ENCODE data around the gene ABCA2.

Gene ABCA2

DNA sequence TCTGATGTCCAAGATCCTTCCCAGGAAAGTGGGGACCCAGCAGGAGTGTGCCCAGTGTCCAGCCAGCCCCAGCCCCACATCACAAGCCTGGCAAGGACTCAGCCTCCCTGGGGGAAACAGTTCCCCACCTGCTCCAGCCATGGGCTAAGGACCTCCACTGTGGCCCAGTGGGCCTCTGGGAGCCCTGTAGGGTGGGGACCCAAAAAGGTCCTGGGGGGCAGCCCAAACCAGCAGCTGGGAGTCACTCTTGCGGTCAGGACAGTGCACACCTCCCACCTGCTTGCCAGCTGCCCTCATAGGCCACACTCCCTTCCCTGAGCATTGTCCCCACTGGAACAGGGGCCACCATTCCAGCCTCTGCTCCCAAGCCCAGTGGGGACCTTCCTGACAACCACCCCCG is 1.7 kb downstream of the ABCA2 start:
- no peak overlapping the region for H3K27ac ChIP-seq (replicated peaks; ENCODE audit: low read length)
- peak overlapping the region; percentile 0 for H2BK5ac ChIP-seq (ENCODE audit: low read length)
- H3K4me3 ChIP-seq (ENCODE audit: low read length in 2 of 2), result peak overlapping the region in 1 of 2 donors; percentile 67
- no peak overlapping the region for H2AFZ ChIP-seq (ENCODE audit: low read length)
- H3K4me1 ChIP-seq (ENCODE audit: control insufficient read depth in 2 of 2, insufficient read depth in 1 of 2, low read depth in 1 of 2, low read length in 2 of 2), result peaks cover 29 to 42% of the 10 kb centered on the region in 2 donors
- H3K9ac ChIP-seq (ENCODE audit: low read depth, low read length, poor library complexity), result peak overlapping the region; percentile 44
- peaks cover 0 to 10% (median 0%) of the 10 kb centered on the region in 3 experiments for H3K27me3 ChIP-seq (ENCODE audit: control insufficient read depth in 3 of 3, insufficient read depth in 3 of 3, low read depth in 1 of 3, low read length in 3 of 3)
- H2BK120ac ChIP-seq (ENCODE audit: low read depth, low read length), result no peak overlapping the region
- H2AK5ac ChIP-seq (ENCODE audit: low read depth, low read length), result peak overlapping the region; percentile 6
- no peak overlapping the region for H3K14ac ChIP-seq (ENCODE audit: low read length)
- peak overlapping the region; percentile 60 for H3K23ac ChIP-seq (ENCODE audit: low read depth, low read length, poor library complexity)
- H4K8ac ChIP-seq (ENCODE audit: low read depth, low read length), result no peak overlapping the region
- no peak overlapping the region for H3K18ac ChIP-seq (ENCODE audit: low read length)
- no CpG with 5 or more reads among the region's 2 CpGs for WGBS, 2 donors (ENCODE audit: extremely low coverage in 2 of 2, insufficient read length in 2 of 2, insufficient replicate concordance in 1 of 2)
- peaks cover 0 to 5% of the 10 kb centered on the region in 2 donors for H3K36me3 ChIP-seq (replicated peaks in 1 of 2; ENCODE audit: control insufficient read depth in 2 of 2, insufficient read depth in 2 of 2, low read length in 2 of 2)
- peak overlapping the region; percentile 0 for H2BK15ac ChIP-seq (ENCODE audit: low read length)
- no peak for DNase-seq (ENCODE audit: low spot score)
- no peak overlapping the region for H2BK12ac ChIP-seq (ENCODE audit: low read length)
- H4K91ac ChIP-seq (ENCODE audit: low read depth, low read length, poor library complexity), result no peak overlapping the region
- peak overlapping the region; percentile 76 for H3K4ac ChIP-seq (ENCODE audit: low read length)
- H3K4me2 ChIP-seq (ENCODE audit: insufficient read depth, low read length, poor library complexity, severe bottlenecking), result no peak overlapping the region
- peaks cover 19% of the 10 kb centered on the region for H3K79me1 ChIP-seq (ENCODE audit: low read depth, low read length)
- no peaks in the 10 kb centered on the region for H3K9me3 ChIP-seq (replicated peaks in 1 of 2; ENCODE audit: control insufficient read depth in 2 of 2, insufficient read depth in 1 of 2, low read depth in 1 of 2, low read length in 2 of 2)

- peak overlapping the region; percentile 60 for H3K23ac ChIP-seq (ENCODE audit: low read depth, low read length, poor library complexity)
- H3K4ac ChIP-seq (ENCODE audit: low read length), result peak overlapping the region; percentile 53
- H3K18ac ChIP-seq (ENCODE audit: low read length), result peak overlapping the region; percentile 74
- H3K9me3 ChIP-seq (replicated peaks in 1 of 2; ENCODE audit: control insufficient read depth in 2 of 2, insufficient read depth in 1 of 2, low read depth in 1 of 2, low read length in 2 of 2), result no peaks in the 10 kb centered on the region
- peak overlapping the region; percentile 71 for H2BK5ac ChIP-seq (ENCODE audit: low read length)
- H2BK12ac ChIP-seq (ENCODE audit: low read length), result no peak overlapping the region
- no peak overlapping the region for H4K8ac ChIP-seq (ENCODE audit: low read depth, low read length)
- H2AFZ ChIP-seq (ENCODE audit: low read length), result no peak overlapping the region
- H3K36me3 ChIP-seq (replicated peaks in 1 of 2; ENCODE audit: control insufficient read depth in 2 of 2, insufficient read depth in 2 of 2, low read length in 2 of 2), result peaks cover 0 to 5% of the 10 kb centered on the region in 2 donors
- peak overlapping the region; percentile 72 for H2BK120ac ChIP-seq (ENCODE audit: low read depth, low read length)
- peak overlapping the region; percentile 0 for H2BK15ac ChIP-seq (ENCODE audit: low read length)
- H3K79me1 ChIP-seq (ENCODE audit: low read depth, low read length), result peaks cover 19% of the 10 kb centered on the region
- no peak overlapping the region for H3K4me3 ChIP-seq (ENCODE audit: low read length in 2 of 2)
- peaks cover 0 to 10% (median 0%) of the 10 kb centered on the region in 3 experiments for H3K27me3 ChIP-seq (ENCODE audit: control insufficient read depth in 3 of 3, insufficient read depth in 3 of 3, low read depth in 1 of 3, low read length in 3 of 3)
- no peak overlapping the region for H4K91ac ChIP-seq (ENCODE audit: low read depth, low read length, poor library complexity)
- no peak for DNase-seq (ENCODE audit: low spot score)
- H3K27ac ChIP-seq (replicated peaks; ENCODE audit: low read length), result no peak overlapping the region
- WGBS, 2 donors (ENCODE audit: extremely low coverage in 2 of 2, insufficient read length in 2 of 2, insufficient replicate concordance in 1 of 2), result no CpG with 5 or more reads among the region's 21 CpGs
- H3K4me2 ChIP-seq (ENCODE audit: insufficient read depth, low read length, poor library complexity, severe bottlenecking), result no peak overlapping the region
- peak overlapping the region; percentile 56 for H3K14ac ChIP-seq (ENCODE audit: low read length)
- peak overlapping the region; percentile 6 for H2AK5ac ChIP-seq (ENCODE audit: low read depth, low read length)
- peak overlapping the region; percentile 77 for H3K9ac ChIP-seq (ENCODE audit: low read depth, low read length, poor library complexity)
- peaks cover 29 to 42% of the 10 kb centered on the region in 2 donors for H3K4me1 ChIP-seq (ENCODE audit: control insufficient read depth in 2 of 2, insufficient read depth in 1 of 2, low read depth in 1 of 2, low read length in 2 of 2)
Measured at GRCh38 chr9:137025517-137025966, 2.5 kb downstream of the ABCA2 start.

GRCh38 chr9:137023583-137023991 is 4.5 kb downstream of the ABCA2 start:
- Histone ChIP-seq H3K4me3 (ENCODE audit: low read length in 2 of 2) (no peak overlapping the region), H4K8ac (ENCODE audit: low read depth, low read length) (no peak overlapping the region), H3K18ac (ENCODE audit: low read length) (peak overlapping the region; percentile 85), H3K4me2 (ENCODE audit: insufficient read depth, low read length, poor library complexity, severe bottlenecking) (no peak overlapping the region), H2AFZ (ENCODE audit: low read length) (no peak overlapping the region), H2BK15ac (ENCODE audit: low read length) (peak overlapping the region; percentile 87), H3K4ac (ENCODE audit: low read length) (peak overlapping the region; percentile 53), H3K4me1 (ENCODE audit: control insufficient read depth in 2 of 2, insufficient read depth in 1 of 2, low read depth in 1 of 2, low read length in 2 of 2) (peaks cover 24 to 34% of the 10 kb centered on the region in 2 donors), H3K14ac (ENCODE audit: low read length) (peak overlapping the region; percentile 97), H3K9me3 (replicated peaks in 1 of 2; ENCODE audit: control insufficient read depth in 2 of 2, insufficient read depth in 1 of 2, low read depth in 1 of 2, low read length in 2 of 2) (no peaks in the 10 kb centered on the region), H3K36me3 (replicated peaks in 1 of 2; ENCODE audit: control insufficient read depth in 2 of 2, insufficient read depth in 2 of 2, low read length in 2 of 2) (peaks cover 0 to 5% of the 10 kb centered on the region in 2 donors), H2BK12ac (ENCODE audit: low read length) (no peak overlapping the region), H3K27ac (replicated peaks; ENCODE audit: low read length) (peak overlapping the region; percentile 35), H3K9ac (ENCODE audit: low read depth, low read length, poor library complexity) (peak overlapping the region; percentile 88), H3K23ac (ENCODE audit: low read depth, low read length, poor library complexity) (peak overlapping the region; percentile 89), H3K79me1 (ENCODE audit: low read depth, low read length) (peaks cover 20% of the 10 kb centered on the region), H2AK5ac (ENCODE audit: low read depth, low read length) (peak overlapping the region; percentile 81), H3K27me3 (ENCODE audit: control insufficient read depth in 3 of 3, insufficient read depth in 3 of 3, low read depth in 1 of 3, low read length in 3 of 3) (peaks cover 0 to 3% (median 0%) of the 10 kb centered on the region in 3 experiments), H2BK120ac (ENCODE audit: low read depth, low read length) (no peak overlapping the region), H4K91ac (ENCODE audit: low read depth, low read length, poor library complexity) (no peak overlapping the region), H2BK5ac (ENCODE audit: low read length) (peak overlapping the region; percentile 53)
- no peak for DNase-seq (ENCODE audit: low spot score)
- no CpG with 5 or more reads among the region's 15 CpGs for WGBS, 2 donors (ENCODE audit: extremely low coverage in 2 of 2, insufficient read length in 2 of 2, insufficient replicate concordance in 1 of 2)

- Histone ChIP-seq H3K27me3 (ENCODE audit: control insufficient read depth in 3 of 3, insufficient read depth in 3 of 3, low read depth in 1 of 3, low read length in 3 of 3) (no peaks in the 10 kb centered on the region), H2AFZ (ENCODE audit: low read length) (no peak overlapping the region), H3K14ac (ENCODE audit: low read length) (peak overlapping the region; percentile 97), H3K23ac (ENCODE audit: low read depth, low read length, poor library complexity) (peak overlapping the region; percentile 67), H3K36me3 (replicated peaks in 1 of 2; ENCODE audit: control insufficient read depth in 2 of 2, insufficient read depth in 2 of 2, low read length in 2 of 2) (peaks cover 0 to 5% of the 10 kb centered on the region in 2 donors), H4K91ac (ENCODE audit: low read depth, low read length, poor library complexity) (no peak overlapping the region), H2AK5ac (ENCODE audit: low read depth, low read length) (peak overlapping the region; percentile 81), H3K9ac (ENCODE audit: low read depth, low read length, poor library complexity) (peak overlapping the region; percentile 88), H2BK5ac (ENCODE audit: low read length) (peak overlapping the region; percentile 53), H3K9me3 (replicated peaks in 1 of 2; ENCODE audit: control insufficient read depth in 2 of 2, insufficient read depth in 1 of 2, low read depth in 1 of 2, low read length in 2 of 2) (no peaks in the 10 kb centered on the region), H3K18ac (ENCODE audit: low read length) (peak overlapping the region; percentile 85), H3K79me1 (ENCODE audit: low read depth, low read length) (peaks cover 20% of the 10 kb centered on the region), H3K27ac (replicated peaks; ENCODE audit: low read length) (no peak overlapping the region), H2BK120ac (ENCODE audit: low read depth, low read length) (no peak overlapping the region), H3K4me1 (ENCODE audit: control insufficient read depth in 2 of 2, insufficient read depth in 1 of 2, low read depth in 1 of 2, low read length in 2 of 2) (peaks cover 23 to 32% of the 10 kb centered on the region in 2 donors), H2BK12ac (ENCODE audit: low read length) (no peak overlapping the region), H2BK15ac (ENCODE audit: low read length) (peak overlapping the region; percentile 87), H3K4ac (ENCODE audit: low read length) (no peak overlapping the region), H3K4me2 (ENCODE audit: insufficient read depth, low read length, poor library complexity, severe bottlenecking) (no peak overlapping the region), H4K8ac (ENCODE audit: low read depth, low read length) (no peak overlapping the region), H3K4me3 (ENCODE audit: low read length in 2 of 2) (no peak overlapping the region)
- no CpG with 5 or more reads among the region's 7 CpGs for WGBS, 2 donors (ENCODE audit: extremely low coverage in 2 of 2, insufficient read length in 2 of 2, insufficient replicate concordance in 1 of 2)
- DNase-seq (ENCODE audit: low spot score), result peak; percentile 45
Measured at GRCh38 chr9:137023157-137023556, 4.9 kb downstream of the ABCA2 start.

Measured in neuronal stem cell (in vitro differentiated cells).